H9 (cell line): ENCODE results near the gene DGKG. TPM values are rescaled to one million over a fixed set of nuclear protein-coding genes. Genes with fewer than 3 reads are reported as not detected.

Experiments used
- DNase-seq: peaks from one replicate; pipeline ENCODE4 v3.0.0-alpha.2; 2017
- H2AFZ ChIP-seq: one replicate; pipeline ENCODE4 v1.6.1; 2013; ENCODE audit warnings: mild to moderate bottlenecking, low read length, control low read depth, moderate library complexity
- H2AK5ac ChIP-seq: 2 replicates; pipeline ENCODE4 v1.6.1; 2013; ENCODE audit warnings: low read length, control low read depth, mixed read lengths; ENCODE audit not compliant: insufficient read length
- H2BK120ac ChIP-seq: one replicate; pipeline ENCODE4 v1.6.1; 2013; ENCODE audit warnings: low read depth, mild to moderate bottlenecking, low read length, control low read depth, inconsistent platforms; ENCODE audit not compliant: poor library complexity, severe bottlenecking
- H2BK12ac ChIP-seq: 2 replicates; pipeline ENCODE4 v1.6.1; 2013; ENCODE audit warnings: low read length, control low read depth, mixed read lengths, low read depth; ENCODE audit not compliant: insufficient read length
- H2BK15ac ChIP-seq: 2 replicates; pipeline ENCODE4 v1.6.1; 2013; ENCODE audit warnings: low read depth, low read length, control low read depth
- H2BK20ac ChIP-seq: one replicate; pipeline ENCODE4 v1.6.1; 2013; ENCODE audit warnings: low read depth, mild to moderate bottlenecking, low read length, control low read depth, inconsistent platforms; ENCODE audit not compliant: poor library complexity, severe bottlenecking
- H2BK5ac ChIP-seq: 2 replicates; pipeline ENCODE4 v1.6.1; 2013; ENCODE audit warnings: low read length, control low read depth, mixed read lengths; ENCODE audit not compliant: insufficient read length
- H3K14ac ChIP-seq: 2 replicates; pipeline ENCODE4 v1.6.1; 2013; ENCODE audit warnings: low read length, control low read depth; ENCODE audit not compliant: insufficient read depth
- H3K18ac ChIP-seq: 2 replicates; pipeline ENCODE4 v1.6.1; 2013; ENCODE audit warnings: low read depth, mild to moderate bottlenecking, mixed read lengths, low read length, control low read depth; ENCODE audit not compliant: insufficient read length
- H3K23ac ChIP-seq: 2 replicates; pipeline ENCODE4 v1.6.1; 2013; ENCODE audit warnings: low read length, control low read depth, mixed read lengths, low read depth; ENCODE audit not compliant: insufficient read length
- H3K23me2 ChIP-seq: 2 replicates; pipeline ENCODE4 v1.6.1; 2013; ENCODE audit warnings: low read depth, mild to moderate bottlenecking, mixed read lengths, low read length, control low read depth; ENCODE audit not compliant: insufficient read length, poor library complexity, severe bottlenecking
- H3K27ac ChIP-seq: 2 replicates; pipeline ENCODE4 v1.5.1; 2013; ENCODE audit warnings: low read length, control low read depth, mixed read lengths, low read depth; ENCODE audit not compliant: insufficient read length
- H3K27me3 ChIP-seq: 2 replicates; pipeline ENCODE4 v1.6.1; 2013; ENCODE audit warnings: low read length, control low read depth, inconsistent platforms; ENCODE audit not compliant: insufficient read depth
- H3K4ac ChIP-seq: 2 replicates; pipeline ENCODE4 v1.6.1; 2013; ENCODE audit warnings: low read depth, mild to moderate bottlenecking, control low read depth, inconsistent platforms, low read length, moderate library complexity
- H3K4me1 ChIP-seq: 2 replicates; pipeline ENCODE4 v1.6.1; 2013; ENCODE audit warnings: low read length, control low read depth, inconsistent platforms; ENCODE audit not compliant: insufficient read depth
- H3K4me2 ChIP-seq: 2 replicates; pipeline ENCODE4 v1.6.1; 2013; ENCODE audit warnings: low read length, control low read depth, mixed read lengths; ENCODE audit not compliant: insufficient read length, insufficient read depth
- H3K56ac ChIP-seq: 2 replicates; pipeline ENCODE4 v1.6.1; 2013; ENCODE audit warnings: low read depth, mild to moderate bottlenecking, mixed read lengths, low read length, control low read depth; ENCODE audit not compliant: insufficient read length
- H3K79me1 ChIP-seq: 2 replicates; pipeline ENCODE4 v1.6.1; 2013; ENCODE audit warnings: low read depth, mild to moderate bottlenecking, moderate library complexity, low read length, control low read depth, inconsistent platforms; ENCODE audit not compliant: insufficient read depth, poor library complexity, severe bottlenecking
- H3K79me2 ChIP-seq: 2 replicates; pipeline ENCODE4 v1.6.1; 2013; ENCODE audit warnings: low read length, control low read depth, inconsistent platforms; ENCODE audit not compliant: insufficient read depth
- H3K9ac ChIP-seq: 2 replicates; pipeline ENCODE4 v1.6.1; 2013; ENCODE audit warnings: low read length, control low read depth, mixed read lengths; ENCODE audit not compliant: insufficient read length; ENCODE audit errors: extremely low read depth
- H3K9me3 ChIP-seq: one replicate; pipeline ENCODE4 v1.6.1; 2013; ENCODE audit warnings: low read depth, low read length, inconsistent platforms; ENCODE audit not compliant: control insufficient read depth
- H3T11ph ChIP-seq: one replicate; pipeline ENCODE4 v1.6.1; 2013; ENCODE audit warnings: mild to moderate bottlenecking, low read length, control low read depth, inconsistent platforms
- H4K20me1 ChIP-seq: one replicate; pipeline ENCODE4 v1.6.1; 2013; ENCODE audit not compliant: control insufficient read depth, insufficient read length, insufficient read depth
- H4K5ac ChIP-seq: 2 replicates; pipeline ENCODE4 v1.6.1; 2013; ENCODE audit warnings: low read depth, mild to moderate bottlenecking, mixed read lengths, low read length, control low read depth; ENCODE audit not compliant: insufficient read length
- H4K8ac ChIP-seq: replicated peaks from 2 replicates; pipeline ENCODE4 v1.6.1; 2013; ENCODE audit warnings: low read length, control low read depth, mixed read lengths, low read depth; ENCODE audit not compliant: insufficient read length
- H4K91ac ChIP-seq: 2 replicates; pipeline ENCODE4 v1.6.1; 2013; ENCODE audit warnings: low read depth, mild to moderate bottlenecking, moderate library complexity, mixed read lengths, low read length, control low read depth; ENCODE audit not compliant: insufficient read length
- H3K27ac Mint-ChIP-seq, 3 experiments: 2 replicates in 2 of 3; 3 replicates in 1 of 3; pipeline ENCODE4 v1.8.0; 2020 to 2021; ENCODE audit warnings: mixed read lengths in 3 of 3, mild to moderate bottlenecking in 1 of 3, moderate library complexity in 1 of 3
- H3K27me3 Mint-ChIP-seq: 2 replicates; pipeline ENCODE4 v1.8.0; 2021; ENCODE audit warnings: low read depth, mild to moderate bottlenecking, moderate library complexity, mixed read lengths
- H3K36me3 Mint-ChIP-seq, 3 experiments: 2 replicates in 2 of 3; 3 replicates in 1 of 3; pipeline ENCODE4 v1.8.0; 2020 to 2021; ENCODE audit warnings: low read depth in 3 of 3, mixed read lengths in 3 of 3; ENCODE audit not compliant: insufficient read depth in 1 of 3
- H3K4me1 Mint-ChIP-seq, 2 experiments: 2 replicates each; pipeline ENCODE4 v1.8.0; 2020; ENCODE audit warnings: mixed read lengths in 2 of 2
- H3K4me3 Mint-ChIP-seq, 2 experiments: 2 replicates in 1 of 2; 3 replicates in 1 of 2; pipeline ENCODE4 v1.8.0; 2020 to 2021; ENCODE audit warnings: mild to moderate bottlenecking in 2 of 2, mixed read lengths in 2 of 2, moderate library complexity in 1 of 2
- H3K9me3 Mint-ChIP-seq, 2 experiments: 2 replicates in 1 of 2; 3 replicates in 1 of 2; pipeline ENCODE4 v1.8.0; 2020; ENCODE audit warnings: mild to moderate bottlenecking in 2 of 2, mixed read lengths in 2 of 2, moderate library complexity in 1 of 2
- WGBS: extraction: QIAGEN DNeasy Blood & Tissue Kit; methylation state at CpG from one replicate; pipeline ENCODE4 v1.1.7; 2013; ENCODE audit warnings: missing lambda C conversion rate, low lambda C conversion rate, mixed read lengths; ENCODE audit not compliant: insufficient read length; ENCODE audit errors: extremely low coverage; 5-methylcytosine and 5-hydroxymethylcytosine counted together
- total RNA-seq: library from RNA; stranded (reverse); gene quantifications from 2 replicates; pipeline ENCODE4 v1.2.1, GENCODE V29; 2021
- TF ChIP-seq, protein P1 (sequence below): fragments of 200-600 bp; sonication (generic); conservative IDR thresholded peaks from 3 replicates; pipeline ENCODE4 v1.8.0; 2021; ENCODE audit warnings: antibody characterized with exemption, mild to moderate bottlenecking

DGKG gene
- total RNA-seq, 1 experiment from 2014 or later = not detected

DNA sequence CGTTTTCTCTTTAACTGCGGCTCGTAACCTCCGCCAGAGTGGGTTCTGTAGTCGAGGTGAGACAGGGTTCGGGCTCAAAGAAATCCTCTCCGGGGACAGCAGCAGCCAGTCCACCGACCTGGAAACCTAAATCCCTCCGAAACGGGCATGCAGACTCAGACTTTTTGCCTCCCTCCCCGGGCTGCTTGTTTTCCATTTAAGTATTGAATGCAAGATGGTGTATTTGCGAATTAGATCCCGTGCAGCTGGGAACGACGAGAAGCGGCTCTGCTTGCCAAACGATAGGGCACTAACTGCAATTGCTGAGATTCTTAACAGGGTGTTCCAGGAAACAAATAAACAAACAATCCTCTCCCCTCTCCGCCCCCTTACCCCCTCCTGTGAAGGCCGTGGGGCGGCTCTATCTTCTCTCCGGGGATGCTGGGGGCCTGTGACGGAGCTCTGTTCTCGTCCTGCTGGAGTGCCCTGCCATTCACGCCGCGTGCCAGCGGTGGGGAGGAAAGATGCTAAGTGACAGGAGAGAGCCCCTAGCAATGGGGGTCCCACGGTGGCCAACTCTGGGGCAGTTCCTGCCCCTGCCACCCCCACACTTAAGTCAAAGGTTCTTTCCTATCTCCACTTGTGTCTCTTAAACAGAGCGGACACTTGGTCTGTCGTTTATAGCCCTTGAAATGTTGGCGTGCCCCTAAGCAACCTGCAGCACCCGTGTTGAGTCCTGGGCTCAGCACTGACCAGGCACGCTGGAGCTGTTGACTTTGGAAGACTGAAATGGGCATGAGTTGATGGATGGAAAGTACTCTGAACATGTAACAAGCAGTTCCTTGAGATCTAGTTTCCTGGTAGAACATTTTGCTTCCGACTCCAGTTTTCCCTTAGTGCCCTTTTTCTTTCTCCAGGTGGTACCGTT lies 251.9 kb downstream of the DGKG start:
- no peak overlapping the region for H2BK5ac ChIP-seq
- H3K18ac ChIP-seq = no peak overlapping the region
- TF ChIP-seq, protein P1, sequence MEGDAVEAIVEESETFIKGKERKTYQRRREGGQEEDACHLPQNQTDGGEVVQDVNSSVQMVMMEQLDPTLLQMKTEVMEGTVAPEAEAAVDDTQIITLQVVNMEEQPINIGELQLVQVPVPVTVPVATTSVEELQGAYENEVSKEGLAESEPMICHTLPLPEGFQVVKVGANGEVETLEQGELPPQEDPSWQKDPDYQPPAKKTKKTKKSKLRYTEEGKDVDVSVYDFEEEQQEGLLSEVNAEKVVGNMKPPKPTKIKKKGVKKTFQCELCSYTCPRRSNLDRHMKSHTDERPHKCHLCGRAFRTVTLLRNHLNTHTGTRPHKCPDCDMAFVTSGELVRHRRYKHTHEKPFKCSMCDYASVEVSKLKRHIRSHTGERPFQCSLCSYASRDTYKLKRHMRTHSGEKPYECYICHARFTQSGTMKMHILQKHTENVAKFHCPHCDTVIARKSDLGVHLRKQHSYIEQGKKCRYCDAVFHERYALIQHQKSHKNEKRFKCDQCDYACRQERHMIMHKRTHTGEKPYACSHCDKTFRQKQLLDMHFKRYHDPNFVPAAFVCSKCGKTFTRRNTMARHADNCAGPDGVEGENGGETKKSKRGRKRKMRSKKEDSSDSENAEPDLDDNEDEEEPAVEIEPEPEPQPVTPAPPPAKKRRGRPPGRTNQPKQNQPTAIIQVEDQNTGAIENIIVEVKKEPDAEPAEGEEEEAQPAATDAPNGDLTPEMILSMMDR = no peak
- Mint-ChIP-seq H3K36me3 (peaks cover 0 to 3% (median 0%) of the 10 kb centered on the region in 3 experiments; a peak in 2 of 7 replicates), H3K4me3 (peak overlapping the region; percentile 76 to 91), H3K27ac (no peak overlapping the region; a peak in 1 of 7 replicates), H3K27me3 (peaks cover 93% of the 10 kb centered on the region), H3K4me1 (peaks cover 24 to 27% of the 10 kb centered on the region in 2 experiments), H3K9me3 (peaks cover 0 to 4% of the 10 kb centered on the region in 2 experiments; a peak in 3 of 5 replicates)
- H3K4me2 ChIP-seq = peak overlapping the region; percentile 96
- no peaks in the 10 kb centered on the region for H3K9me3 ChIP-seq
- no peak overlapping the region for H2AFZ ChIP-seq
- peak; percentile 44 for DNase-seq
- no peak overlapping the region for H2BK20ac ChIP-seq
- no peak overlapping the region for H2AK5ac ChIP-seq
- no peak overlapping the region for H3K56ac ChIP-seq
- no peak overlapping the region for H4K8ac ChIP-seq
- no peak overlapping the region for H3K4ac ChIP-seq
- H3K14ac ChIP-seq = no peak overlapping the region; the same call in 1 of the 2 replicates
- no peak overlapping the region for H2BK12ac ChIP-seq
- H4K91ac ChIP-seq = no peak overlapping the region
- no peak overlapping the region for H4K5ac ChIP-seq
- H3K27me3 ChIP-seq = peaks cover 38% of the 10 kb centered on the region
- no peaks in the 10 kb centered on the region for H3K79me1 ChIP-seq
- no peak overlapping the region for H3T11ph ChIP-seq
- no peaks in the 10 kb centered on the region; the same call in 1 of the 2 replicates for H3K4me1 ChIP-seq
- H4K20me1 ChIP-seq = no peaks in the 10 kb centered on the region
- no peak overlapping the region for H2BK120ac ChIP-seq
- no peaks in the 10 kb centered on the region; the same call in 1 of the 2 replicates for H3K79me2 ChIP-seq
- no peak overlapping the region for H2BK15ac ChIP-seq
- H3K23me2 ChIP-seq = peaks cover 13% of the 10 kb centered on the region
- H3K27ac ChIP-seq = no peak overlapping the region
- peak overlapping the region; percentile 54 for H3K9ac ChIP-seq
- no CpG with 5 or more reads among the region's 35 CpGs for WGBS
- no peak overlapping the region for H3K23ac ChIP-seq
